NCI-H1417 treated with DMSO at 0.1 percent for 48 hours (cell line): Measurements from ENCODE around the gene PCNT.

Source experiments
- DNase-seq: peaks from one replicate; lab custom pipeline; 2025; lab: John Stamatoyannopoulos, UW

The PCNT gene

GRCh38 chr21:46483300-46484295 lies 159.6 kb downstream of the PCNT start:
- DNase-seq, result no peak

GRCh38 chr21:46486481-46487126 lies 162.6 kb downstream of the PCNT start:
- no peak for DNase-seq

- DNase-seq, result no peak
Observed at GRCh38 chr21:46489162-46489663, 165.3 kb downstream of the PCNT start.

GRCh38 chr21:46489800-46490199 lies 165.8 kb downstream of the PCNT start:
- DNase-seq, result no peak

- no peak for DNase-seq
Observed at GRCh38 chr21:46491553-46491952, 167.6 kb downstream of the PCNT start.

- no peak for DNase-seq
Observed at GRCh38 chr21:46492851-46493250, 168.9 kb downstream of the PCNT start.

- DNase-seq, result no peak
Observed at GRCh38 chr21:46493828-46494227, 169.9 kb downstream of the PCNT start.
